H9 (cell line): ENCODE data around the gene ARRB1. TPM values are rescaled to one million over a fixed set of nuclear protein-coding genes. Genes with fewer than 3 reads are reported as not detected.

Source experiments
- DNase-seq: peaks from one replicate; pipeline ENCODE4 v3.0.0-alpha.2; 2017
- H2AFZ ChIP-seq: one replicate; pipeline ENCODE4 v1.6.1; 2013; ENCODE audit warnings: mild to moderate bottlenecking, low read length, control low read depth, moderate library complexity
- H2AK5ac ChIP-seq: 2 replicates; pipeline ENCODE4 v1.6.1; 2013; ENCODE audit warnings: low read length, control low read depth, mixed read lengths; ENCODE audit not compliant: insufficient read length
- H2BK120ac ChIP-seq: one replicate; pipeline ENCODE4 v1.6.1; 2013; ENCODE audit warnings: low read depth, mild to moderate bottlenecking, low read length, control low read depth, inconsistent platforms; ENCODE audit not compliant: poor library complexity, severe bottlenecking
- H2BK12ac ChIP-seq: 2 replicates; pipeline ENCODE4 v1.6.1; 2013; ENCODE audit warnings: low read length, control low read depth, mixed read lengths, low read depth; ENCODE audit not compliant: insufficient read length
- H2BK15ac ChIP-seq: 2 replicates; pipeline ENCODE4 v1.6.1; 2013; ENCODE audit warnings: low read depth, low read length, control low read depth
- H2BK20ac ChIP-seq: one replicate; pipeline ENCODE4 v1.6.1; 2013; ENCODE audit warnings: low read depth, mild to moderate bottlenecking, low read length, control low read depth, inconsistent platforms; ENCODE audit not compliant: poor library complexity, severe bottlenecking
- H2BK5ac ChIP-seq: 2 replicates; pipeline ENCODE4 v1.6.1; 2013; ENCODE audit warnings: low read length, control low read depth, mixed read lengths; ENCODE audit not compliant: insufficient read length
- H3K14ac ChIP-seq: 2 replicates; pipeline ENCODE4 v1.6.1; 2013; ENCODE audit warnings: low read length, control low read depth; ENCODE audit not compliant: insufficient read depth
- H3K18ac ChIP-seq: 2 replicates; pipeline ENCODE4 v1.6.1; 2013; ENCODE audit warnings: low read depth, mild to moderate bottlenecking, mixed read lengths, low read length, control low read depth; ENCODE audit not compliant: insufficient read length
- H3K23ac ChIP-seq: 2 replicates; pipeline ENCODE4 v1.6.1; 2013; ENCODE audit warnings: low read length, control low read depth, mixed read lengths, low read depth; ENCODE audit not compliant: insufficient read length
- H3K23me2 ChIP-seq: 2 replicates; pipeline ENCODE4 v1.6.1; 2013; ENCODE audit warnings: low read depth, mild to moderate bottlenecking, mixed read lengths, low read length, control low read depth; ENCODE audit not compliant: insufficient read length, poor library complexity, severe bottlenecking
- H3K27ac ChIP-seq: 2 replicates; pipeline ENCODE4 v1.5.1; 2013; ENCODE audit warnings: low read length, control low read depth, mixed read lengths, low read depth; ENCODE audit not compliant: insufficient read length
- H3K27me3 ChIP-seq: 2 replicates; pipeline ENCODE4 v1.6.1; 2013; ENCODE audit warnings: low read length, control low read depth, inconsistent platforms; ENCODE audit not compliant: insufficient read depth
- H3K4ac ChIP-seq: 2 replicates; pipeline ENCODE4 v1.6.1; 2013; ENCODE audit warnings: low read depth, mild to moderate bottlenecking, control low read depth, inconsistent platforms, low read length, moderate library complexity
- H3K4me1 ChIP-seq: 2 replicates; pipeline ENCODE4 v1.6.1; 2013; ENCODE audit warnings: low read length, control low read depth, inconsistent platforms; ENCODE audit not compliant: insufficient read depth
- H3K4me2 ChIP-seq: 2 replicates; pipeline ENCODE4 v1.6.1; 2013; ENCODE audit warnings: low read length, control low read depth, mixed read lengths; ENCODE audit not compliant: insufficient read length, insufficient read depth
- H3K56ac ChIP-seq: 2 replicates; pipeline ENCODE4 v1.6.1; 2013; ENCODE audit warnings: low read depth, mild to moderate bottlenecking, mixed read lengths, low read length, control low read depth; ENCODE audit not compliant: insufficient read length
- H3K79me1 ChIP-seq: 2 replicates; pipeline ENCODE4 v1.6.1; 2013; ENCODE audit warnings: low read depth, mild to moderate bottlenecking, moderate library complexity, low read length, control low read depth, inconsistent platforms; ENCODE audit not compliant: insufficient read depth, poor library complexity, severe bottlenecking
- H3K79me2 ChIP-seq: 2 replicates; pipeline ENCODE4 v1.6.1; 2013; ENCODE audit warnings: low read length, control low read depth, inconsistent platforms; ENCODE audit not compliant: insufficient read depth
- H3K9ac ChIP-seq: 2 replicates; pipeline ENCODE4 v1.6.1; 2013; ENCODE audit warnings: low read length, control low read depth, mixed read lengths; ENCODE audit not compliant: insufficient read length; ENCODE audit errors: extremely low read depth
- H3K9me3 ChIP-seq: one replicate; pipeline ENCODE4 v1.6.1; 2013; ENCODE audit warnings: low read depth, low read length, inconsistent platforms; ENCODE audit not compliant: control insufficient read depth
- H3T11ph ChIP-seq: one replicate; pipeline ENCODE4 v1.6.1; 2013; ENCODE audit warnings: mild to moderate bottlenecking, low read length, control low read depth, inconsistent platforms
- H4K20me1 ChIP-seq: one replicate; pipeline ENCODE4 v1.6.1; 2013; ENCODE audit not compliant: control insufficient read depth, insufficient read length, insufficient read depth
- H4K5ac ChIP-seq: 2 replicates; pipeline ENCODE4 v1.6.1; 2013; ENCODE audit warnings: low read depth, mild to moderate bottlenecking, mixed read lengths, low read length, control low read depth; ENCODE audit not compliant: insufficient read length
- H4K8ac ChIP-seq: replicated peaks from 2 replicates; pipeline ENCODE4 v1.6.1; 2013; ENCODE audit warnings: low read length, control low read depth, mixed read lengths, low read depth; ENCODE audit not compliant: insufficient read length
- H4K91ac ChIP-seq: 2 replicates; pipeline ENCODE4 v1.6.1; 2013; ENCODE audit warnings: low read depth, mild to moderate bottlenecking, moderate library complexity, mixed read lengths, low read length, control low read depth; ENCODE audit not compliant: insufficient read length
- H3K27ac Mint-ChIP-seq, 3 experiments: 2 replicates in 2 of 3; 3 replicates in 1 of 3; pipeline ENCODE4 v1.8.0; 2020 to 2021; ENCODE audit warnings: mixed read lengths in 3 of 3, mild to moderate bottlenecking in 1 of 3, moderate library complexity in 1 of 3
- H3K27me3 Mint-ChIP-seq: 2 replicates; pipeline ENCODE4 v1.8.0; 2021; ENCODE audit warnings: low read depth, mild to moderate bottlenecking, moderate library complexity, mixed read lengths
- H3K36me3 Mint-ChIP-seq, 3 experiments: 2 replicates in 2 of 3; 3 replicates in 1 of 3; pipeline ENCODE4 v1.8.0; 2020 to 2021; ENCODE audit warnings: low read depth in 3 of 3, mixed read lengths in 3 of 3; ENCODE audit not compliant: insufficient read depth in 1 of 3
- H3K4me1 Mint-ChIP-seq, 2 experiments: 2 replicates each; pipeline ENCODE4 v1.8.0; 2020; ENCODE audit warnings: mixed read lengths in 2 of 2
- H3K4me3 Mint-ChIP-seq, 2 experiments: 2 replicates in 1 of 2; 3 replicates in 1 of 2; pipeline ENCODE4 v1.8.0; 2020 to 2021; ENCODE audit warnings: mild to moderate bottlenecking in 2 of 2, mixed read lengths in 2 of 2, moderate library complexity in 1 of 2
- H3K9me3 Mint-ChIP-seq, 2 experiments: 2 replicates in 1 of 2; 3 replicates in 1 of 2; pipeline ENCODE4 v1.8.0; 2020; ENCODE audit warnings: mild to moderate bottlenecking in 2 of 2, mixed read lengths in 2 of 2, moderate library complexity in 1 of 2
- CTCF ChIP-seq: fragments of 200-600 bp; sonication (generic); conservative IDR thresholded peaks from 3 replicates; pipeline ENCODE4 v1.8.0; 2021; ENCODE audit warnings: antibody characterized with exemption, mild to moderate bottlenecking
- WGBS: extraction: QIAGEN DNeasy Blood & Tissue Kit; methylation state at CpG from one replicate; pipeline ENCODE4 v1.1.7; 2013; ENCODE audit warnings: missing lambda C conversion rate, low lambda C conversion rate, mixed read lengths; ENCODE audit not compliant: insufficient read length; ENCODE audit errors: extremely low coverage; 5-methylcytosine and 5-hydroxymethylcytosine counted together
- total RNA-seq: library from RNA; stranded (reverse); gene quantifications from 2 replicates; pipeline ENCODE4 v1.2.1, GENCODE V29; 2021

ARRB1 gene
- total RNA-seq, 1 experiment from 2014 or later: 20.6 TPM

DNA sequence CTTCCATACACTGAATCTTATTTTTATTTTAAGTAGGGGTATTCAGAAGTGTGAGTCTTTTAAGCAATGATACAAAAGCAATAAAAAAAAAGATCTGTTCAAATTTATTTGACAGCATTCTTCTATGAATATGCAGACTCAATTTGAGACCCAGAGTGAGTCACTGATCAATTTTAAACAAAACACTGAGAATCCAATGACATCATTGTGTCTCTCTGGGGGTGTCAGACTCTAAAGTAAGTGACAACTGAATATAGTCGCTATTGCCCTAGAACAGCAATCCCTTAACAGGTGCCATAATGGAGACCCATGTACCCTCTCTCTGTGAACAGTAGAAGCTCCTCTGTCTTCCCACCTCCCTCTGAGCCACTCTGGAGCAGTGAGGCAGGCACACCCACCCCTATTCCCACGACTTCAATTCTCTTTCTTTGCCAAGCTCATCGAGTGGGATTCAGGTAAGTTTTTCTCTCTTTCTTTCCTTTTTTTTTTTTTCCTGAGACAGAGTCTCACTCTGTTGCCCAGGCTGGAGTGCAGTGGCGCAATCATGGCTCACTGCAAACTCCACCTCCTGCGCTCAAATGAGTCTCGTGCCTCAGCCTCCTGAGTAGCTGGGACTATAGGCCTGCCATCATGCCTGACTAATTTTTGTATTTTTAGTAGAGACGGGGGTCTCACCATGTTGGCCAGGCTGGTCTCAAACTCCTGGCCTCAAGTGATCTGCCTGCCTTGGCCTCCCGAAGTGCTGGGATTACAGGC, 42.8 kb upstream of the ARRB1 start:
- Mint-ChIP-seq H3K9me3 (peaks cover 0 to under 1% of the 10 kb centered on the region in 2 experiments; a peak in 2 of 5 replicates), H3K36me3 (peaks cover 0 to under 1% (median under 1%) of the 10 kb centered on the region in 3 experiments; a peak in 5 of 7 replicates), H3K27me3 (no peaks in the 10 kb centered on the region; the same call in 1 of the 2 replicates), H3K27ac (no peak overlapping the region; a peak in 1 of 7 replicates), H3K4me3 (no peak overlapping the region), H3K4me1 (peaks cover 0 to 2% of the 10 kb centered on the region in 2 experiments; a peak in 2 of 4 replicates)
- Histone ChIP-seq H4K91ac (no peak overlapping the region), H3K9me3 (no peaks in the 10 kb centered on the region), H2BK15ac (no peak overlapping the region), H3K4me2 (no peak overlapping the region), H3K23me2 (no peaks in the 10 kb centered on the region), H3K14ac (no peak overlapping the region), H3T11ph (no peak overlapping the region), H3K4ac (no peak overlapping the region), H4K5ac (no peak overlapping the region), H3K18ac (no peak overlapping the region), H4K8ac (no peak overlapping the region), H2BK12ac (no peak overlapping the region), H3K23ac (no peak overlapping the region), H2AFZ (no peak overlapping the region), H2BK20ac (no peak overlapping the region), H2BK120ac (no peak overlapping the region), H2AK5ac (no peak overlapping the region), H4K20me1 (no peaks in the 10 kb centered on the region), H3K79me1 (no peaks in the 10 kb centered on the region), H3K56ac (no peak overlapping the region), H3K79me2 (no peaks in the 10 kb centered on the region), H3K4me1 (no peaks in the 10 kb centered on the region), H3K9ac (no peak overlapping the region), H3K27me3 (no peaks in the 10 kb centered on the region), H3K27ac (no peak overlapping the region), H2BK5ac (no peak overlapping the region)
- no peak for TF ChIP-seq CTCF
- no peak for DNase-seq
- WGBS: no CpG with 5 or more reads among the region's 8 CpGs
